Neural cell (in vitro differentiated cells): ENCODE results near the gene LDLRAD2. TPM values are rescaled to one million over a fixed set of nuclear protein-coding genes. Genes with fewer than 3 reads are reported as not detected.

Experiments used
- H2AFZ ChIP-seq: fragments of 200-600, 300-800 bp; sonication (generic), shearing (Covaris generic); 2 replicates; pipeline ENCODE4 v1.6.0; 2014; ENCODE audit warnings: low read depth, mild to moderate bottlenecking, antibody characterized with exemption, low read length, moderate library complexity
- H3F3A ChIP-seq: fragments of 200-600 bp; shearing (Covaris generic); 2 replicates; pipeline ENCODE4 v1.6.1; 2016; ENCODE audit warnings: mild to moderate bottlenecking, moderate library complexity, mixed read lengths, antibody characterized with exemption, low read length; ENCODE audit not compliant: insufficient read depth, poor library complexity, severe bottlenecking
- H3K27ac ChIP-seq: fragments of 200-600, 300-800 bp; sonication (generic), shearing (Covaris generic); 2 replicates; pipeline ENCODE4 v1.5.1; 2014; ENCODE audit warnings: mild to moderate bottlenecking, low read length, moderate library complexity
- H3K27me3 ChIP-seq: fragments of 300-800, 200-600 bp; sonication (generic), shearing (Covaris generic); 2 replicates; pipeline ENCODE4 v1.6.0; 2014; ENCODE audit warnings: mild to moderate bottlenecking, low read depth, low read length, moderate library complexity; ENCODE audit not compliant: insufficient read depth
- H3K36me3 ChIP-seq: fragments of 300-800, 200-600 bp; sonication (generic), shearing (Covaris generic); 2 replicates; pipeline ENCODE4 v1.5.1; 2014; ENCODE audit warnings: mild to moderate bottlenecking, antibody characterized with exemption, low read length, moderate library complexity; ENCODE audit not compliant: insufficient read depth
- H3K4me2 ChIP-seq: fragments of 300-800, 200-600 bp; sonication (generic), shearing (Covaris generic); 2 replicates; pipeline ENCODE4 v1.6.0; 2014; ENCODE audit warnings: mild to moderate bottlenecking, low read length
- H3K4me3 ChIP-seq: fragments of 300-800, 200-600 bp; sonication (generic), shearing (Covaris generic); 2 replicates; pipeline ENCODE4 v1.5.1; 2014; ENCODE audit warnings: mild to moderate bottlenecking, low read length, moderate library complexity
- H3K79me2 ChIP-seq: fragments of 200-600 bp; shearing (Covaris generic); replicated peaks from 2 replicates; pipeline ENCODE4 v1.6.0; 2014; ENCODE audit warnings: mild to moderate bottlenecking, low read length, moderate library complexity; ENCODE audit not compliant: insufficient read depth
- H3K9ac ChIP-seq: fragments of 300-800, 200-600 bp; sonication (generic), shearing (Covaris generic); 2 replicates; pipeline ENCODE4 v1.6.1; 2016; ENCODE audit warnings: mild to moderate bottlenecking, low read length, mixed read lengths
- H3K9me2 ChIP-seq: fragments of 200-600 bp; shearing (Covaris generic); 2 replicates; pipeline ENCODE4 v1.6.1; 2016; ENCODE audit warnings: mild to moderate bottlenecking, low read length, mixed read lengths; ENCODE audit not compliant: insufficient read depth
- H3K9me3 ChIP-seq: fragments of 200-600, 300-800 bp; sonication (generic), shearing (Covaris generic); 2 replicates; pipeline ENCODE4 v1.6.1; 2016; ENCODE audit warnings: mild to moderate bottlenecking, mixed run types, low read length, moderate library complexity, mixed read lengths
- H4K20me1 ChIP-seq: fragments of 200-600 bp; shearing (Covaris generic); 2 replicates; pipeline ENCODE4 v1.6.1; 2016; ENCODE audit warnings: mild to moderate bottlenecking, mixed run types; ENCODE audit not compliant: insufficient read depth
- EP300 ChIP-seq: fragments of 450-650 bp; conservative IDR thresholded peaks from 2 replicates; pipeline ENCODE4 v1.6.1; 2014; ENCODE audit warnings: antibody characterized with exemption, mild to moderate bottlenecking, moderate library complexity; ENCODE audit not compliant: poor library complexity, severe bottlenecking
- EZH2 ChIP-seq: fragments of 200-600, 300-800 bp; shearing (Covaris generic), sonication (generic); IDR thresholded peaks from 2 replicates; pipeline ENCODE4 v1.6.1; 2014; ENCODE audit warnings: antibody characterized with exemption, low read length, borderline replicate concordance, mild to moderate bottlenecking; ENCODE audit not compliant: insufficient read depth, poor library complexity, severe bottlenecking
- MXI1 ChIP-seq: fragments of 450-650 bp; conservative IDR thresholded peaks from 2 replicates; pipeline ENCODE4 v1.6.1; 2014; ENCODE audit warnings: antibody characterized with exemption, mild to moderate bottlenecking; ENCODE audit not compliant: poor library complexity, severe bottlenecking
- POLR2AphosphoS5 ChIP-seq: IDR thresholded peaks from 2 replicates; pipeline ENCODE4 v1.6.1; 2012
- RAD21 ChIP-seq: fragments of 450-650 bp; conservative IDR thresholded peaks from 2 replicates; pipeline ENCODE4 v1.6.1; 2014; ENCODE audit warnings: antibody characterized with exemption, mild to moderate bottlenecking, moderate library complexity
- REST ChIP-seq: IDR thresholded peaks from 2 replicates; pipeline ENCODE4 v1.6.1; 2012; ENCODE audit warnings: borderline replicate concordance
- SMC3 ChIP-seq: fragments of 450-650 bp; conservative IDR thresholded peaks from 2 replicates; pipeline ENCODE4 v1.6.1; 2014; ENCODE audit warnings: antibody characterized with exemption, mild to moderate bottlenecking, moderate library complexity; ENCODE audit not compliant: poor library complexity
- TAF1 ChIP-seq: IDR thresholded peaks from 2 replicates; pipeline ENCODE4 v1.6.1; 2012; ENCODE audit warnings: low read depth
- polyA plus RNA-seq: library from polyadenylated mRNA; depleted of rRNA; stranded (reverse); fragments of >200 nt; gene quantifications from 2 replicates; pipeline ENCODE4 v1.2.3, GENCODE V29; 2014
- TF ChIP-seq, protein P1 (sequence below): fragments of 450-650 bp; IDR thresholded peaks from 2 replicates; pipeline ENCODE4 v1.5.1; 2014; ENCODE audit warnings: antibody characterized with exemption, mild to moderate bottlenecking, moderate library complexity; ENCODE audit not compliant: poor library complexity, severe bottlenecking

LDLRAD2 gene
- polyA plus RNA-seq, 1 donor from 2014 or later: not detected

GRCh38 chr1:21821385-21822019 lies 9.4 kb downstream of the LDLRAD2 start:
- H3K9me3 ChIP-seq: no peaks in the 10 kb centered on the region
- TF ChIP-seq SMC3: no peak
- no peak for TF ChIP-seq POLR2AphosphoS5
- no peak overlapping the region for H3K4me2 ChIP-seq
- no peaks in the 10 kb centered on the region for H3K9me2 ChIP-seq
- no peaks in the 10 kb centered on the region for H3K36me3 ChIP-seq
- no peak overlapping the region for H3K9ac ChIP-seq
- no peak overlapping the region for H3K27ac ChIP-seq
- H3F3A ChIP-seq: no peaks in the 10 kb centered on the region
- H2AFZ ChIP-seq: no peak overlapping the region
- no peaks in the 10 kb centered on the region for H4K20me1 ChIP-seq
- no peaks in the 10 kb centered on the region for H3K79me2 ChIP-seq
- no peaks in the 10 kb centered on the region for H3K27me3 ChIP-seq
- no peak overlapping the region for H3K4me3 ChIP-seq

- H3K9me3 ChIP-seq: no peaks in the 10 kb centered on the region
- no peak overlapping the region for H3K4me3 ChIP-seq
- no peaks in the 10 kb centered on the region for H4K20me1 ChIP-seq
- no peak overlapping the region for H3K4me2 ChIP-seq
- no peak overlapping the region for H2AFZ ChIP-seq
- H3K9me2 ChIP-seq: no peaks in the 10 kb centered on the region
- no peaks in the 10 kb centered on the region for H3K79me2 ChIP-seq
- H3F3A ChIP-seq: no peaks in the 10 kb centered on the region
- H3K27me3 ChIP-seq: no peaks in the 10 kb centered on the region
- H3K36me3 ChIP-seq: no peaks in the 10 kb centered on the region
- H3K27ac ChIP-seq: no peak overlapping the region
- TF ChIP-seq SMC3 (no peak), REST (no peak), RAD21 (no peak), EZH2 (no peak), TAF1 (no peak), EP300 (no peak), POLR2AphosphoS5 (no peak), MXI1 (no peak)
- TF ChIP-seq, protein P1, sequence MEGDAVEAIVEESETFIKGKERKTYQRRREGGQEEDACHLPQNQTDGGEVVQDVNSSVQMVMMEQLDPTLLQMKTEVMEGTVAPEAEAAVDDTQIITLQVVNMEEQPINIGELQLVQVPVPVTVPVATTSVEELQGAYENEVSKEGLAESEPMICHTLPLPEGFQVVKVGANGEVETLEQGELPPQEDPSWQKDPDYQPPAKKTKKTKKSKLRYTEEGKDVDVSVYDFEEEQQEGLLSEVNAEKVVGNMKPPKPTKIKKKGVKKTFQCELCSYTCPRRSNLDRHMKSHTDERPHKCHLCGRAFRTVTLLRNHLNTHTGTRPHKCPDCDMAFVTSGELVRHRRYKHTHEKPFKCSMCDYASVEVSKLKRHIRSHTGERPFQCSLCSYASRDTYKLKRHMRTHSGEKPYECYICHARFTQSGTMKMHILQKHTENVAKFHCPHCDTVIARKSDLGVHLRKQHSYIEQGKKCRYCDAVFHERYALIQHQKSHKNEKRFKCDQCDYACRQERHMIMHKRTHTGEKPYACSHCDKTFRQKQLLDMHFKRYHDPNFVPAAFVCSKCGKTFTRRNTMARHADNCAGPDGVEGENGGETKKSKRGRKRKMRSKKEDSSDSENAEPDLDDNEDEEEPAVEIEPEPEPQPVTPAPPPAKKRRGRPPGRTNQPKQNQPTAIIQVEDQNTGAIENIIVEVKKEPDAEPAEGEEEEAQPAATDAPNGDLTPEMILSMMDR: no peak
- no peak overlapping the region for H3K9ac ChIP-seq
Observed at GRCh38 chr1:21822349-21822748, 10.3 kb downstream of the LDLRAD2 start.
